Urinary bladder (tissue), 4 donors: ENCODE results near the gene CDC5L. TPM values are rescaled to one million over a fixed set of nuclear protein-coding genes. Genes with fewer than 3 reads are reported as not detected.

Source experiments
- DNase-seq: peaks from one replicate; pipeline ENCODE4 v3.0.0-alpha.2; 2015; ENCODE audit errors: extremely low spot score
- H3K27ac ChIP-seq: one replicate; pipeline ENCODE4 v1.5.1; 2013; ENCODE audit warnings: low read depth, mild to moderate bottlenecking, moderate library complexity
- H3K36me3 ChIP-seq: one replicate; pipeline ENCODE4 v1.6.1; 2013; ENCODE audit warnings: mild to moderate bottlenecking, moderate library complexity; ENCODE audit not compliant: insufficient read depth
- H3K4me1 ChIP-seq: one replicate; pipeline ENCODE4 v1.6.1; 2013; ENCODE audit warnings: mild to moderate bottlenecking, moderate library complexity; ENCODE audit not compliant: insufficient read depth
- H3K4me3 ChIP-seq: one replicate; pipeline ENCODE4 v1.5.1; 2013; ENCODE audit warnings: low read depth, low read length
- WGBS: extraction: QIAGEN DNeasy Blood & Tissue Kit; methylation state at CpG from one replicate; pipeline ENCODE4 v1.1.7; 2013; 5-methylcytosine and 5-hydroxymethylcytosine counted together
- polyA plus RNA-seq: library from polyadenylated mRNA; stranded (reverse); fragments of 200-250 nt; gene quantifications from one replicate; pipeline ENCODE4 v1.2.3, GENCODE V29; 2013
- total RNA-seq: library from RNA; depleted of rRNA; stranded (reverse); fragments of >200 nt; gene quantifications from one replicate; pipeline ENCODE4 v1.2.3, GENCODE V29; 2014
- donor health status: healthy with polysubstance abuse.
- donor health status: healthy.

Gene CDC5L
- total and polyA plus RNA-seq, 2 donors = 14.7 to 38.4 TPM

DNA sequence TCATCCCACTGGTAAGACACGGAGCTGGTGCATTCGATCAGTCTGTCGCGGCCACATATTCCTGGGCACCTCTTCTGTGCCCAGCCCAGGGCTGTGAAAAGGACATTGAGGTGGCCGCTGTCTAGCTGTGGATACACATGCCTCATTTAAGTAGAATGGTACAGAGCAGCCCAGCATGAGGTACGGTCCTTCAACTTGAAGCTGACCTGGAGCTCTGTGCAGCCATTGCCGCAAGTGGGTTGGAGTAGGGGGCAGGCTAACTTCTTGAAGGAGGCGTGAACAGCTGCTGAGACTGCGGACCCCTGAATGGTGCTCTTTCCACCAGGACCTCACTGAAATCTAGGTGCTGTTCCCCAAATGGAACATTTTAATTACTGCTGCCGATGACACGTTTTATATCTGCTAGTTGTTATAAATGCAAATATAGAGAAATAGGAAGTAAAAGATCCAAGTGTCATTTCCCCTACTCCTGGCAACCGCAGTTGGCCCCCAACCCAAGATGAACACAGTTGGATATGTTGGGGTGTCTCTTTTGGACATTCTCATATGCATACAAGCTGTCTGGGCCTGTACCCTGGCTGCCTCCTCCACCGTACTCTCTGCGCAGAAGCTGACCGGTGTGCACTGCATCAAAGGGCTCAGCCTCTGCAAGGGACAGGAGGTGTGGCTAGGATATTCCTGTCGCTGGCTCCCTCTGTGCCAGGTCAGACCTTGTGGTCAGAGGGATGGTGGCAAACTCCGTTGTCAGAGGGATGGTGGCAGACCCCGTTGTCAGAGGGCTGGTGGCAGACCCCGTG, 86.1 kb downstream of the CDC5L start:
- no peaks in the 10 kb centered on the region for H3K4me1 ChIP-seq
- WGBS = 89% methylated on average over 19 of the region's 19 CpGs
- no peak overlapping the region for H3K27ac ChIP-seq
- no peak overlapping the region for H3K4me3 ChIP-seq
- DNase-seq = no peak
- no peaks in the 10 kb centered on the region for H3K36me3 ChIP-seq

DNA sequence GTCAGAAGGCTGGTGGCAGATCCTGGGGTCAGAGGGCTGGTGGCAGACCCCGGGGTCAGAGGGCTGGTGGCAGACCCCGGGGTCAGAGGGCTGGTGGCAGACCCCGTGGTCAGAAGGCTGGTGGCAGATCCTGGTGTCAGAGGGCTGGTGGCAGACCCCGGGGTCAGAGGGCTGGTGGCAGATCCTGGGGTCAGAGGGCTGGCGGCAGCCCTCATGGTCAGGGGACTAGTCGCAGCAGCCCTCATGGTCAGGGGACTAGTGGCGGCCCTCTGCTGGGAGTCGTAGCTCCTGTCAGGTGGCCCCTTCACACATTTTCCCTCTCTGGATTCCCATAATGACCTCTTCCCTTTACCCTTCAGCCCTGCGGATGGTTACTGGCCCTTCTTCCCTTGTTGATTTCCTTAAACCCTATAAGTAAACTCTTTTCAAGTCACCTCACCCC, 86.7 kb downstream of the CDC5L start:
- no peak for DNase-seq
- WGBS = 90% methylated on average over 9 of the region's 9 CpGs
- H3K4me3 ChIP-seq = no peak overlapping the region
- no peaks in the 10 kb centered on the region for H3K4me1 ChIP-seq
- H3K36me3 ChIP-seq = no peaks in the 10 kb centered on the region
- H3K27ac ChIP-seq = no peak overlapping the region

DNA sequence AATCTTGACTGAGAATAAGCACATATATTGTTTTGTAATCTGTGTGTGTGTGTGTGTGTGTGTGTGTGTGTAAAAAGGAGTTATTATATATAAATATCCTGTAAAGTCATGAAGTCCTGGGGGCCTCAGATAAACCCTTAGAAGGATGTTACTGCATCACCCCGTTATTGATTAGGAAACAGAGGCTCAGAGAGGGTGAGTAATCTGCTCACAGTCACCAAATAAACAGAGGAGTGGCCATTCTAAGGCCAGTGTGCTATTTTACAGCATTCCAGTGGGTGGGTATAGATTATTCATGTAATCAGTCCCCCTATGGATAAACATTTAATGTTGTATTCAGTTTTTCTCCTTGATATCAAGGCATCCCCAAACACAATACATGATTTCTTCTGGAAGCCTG, 87.1 kb downstream of the CDC5L start:
- no peak overlapping the region for H3K4me3 ChIP-seq
- DNase-seq = no peak
- H3K36me3 ChIP-seq = no peaks in the 10 kb centered on the region
- no peaks in the 10 kb centered on the region for H3K4me1 ChIP-seq
- 33% methylated on average over 1 of the region's 1 CpG for WGBS
- no peak overlapping the region for H3K27ac ChIP-seq

DNA sequence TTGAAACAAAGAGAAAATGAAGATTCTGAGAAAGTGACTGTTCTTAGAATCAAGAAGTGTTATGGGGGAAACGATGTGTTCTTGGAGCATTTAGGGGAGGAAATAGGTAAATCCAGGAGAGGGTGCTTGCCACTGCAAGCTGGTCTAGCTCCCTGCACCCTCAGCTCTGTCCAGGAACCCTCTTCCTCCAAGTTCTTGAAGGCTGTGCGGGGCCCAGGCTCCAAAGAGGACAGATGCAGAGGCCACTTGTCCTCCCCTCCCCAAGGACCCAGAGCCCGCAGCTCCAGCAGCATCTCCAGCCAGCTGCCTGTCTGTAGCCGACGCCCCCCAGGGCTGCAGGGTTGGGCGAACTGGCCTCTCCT, 87.9 kb downstream of the CDC5L start:
- no peak overlapping the region for H3K4me3 ChIP-seq
- WGBS = 26% methylated on average over 6 of the region's 6 CpGs
- H3K27ac ChIP-seq = no peak overlapping the region

DNA sequence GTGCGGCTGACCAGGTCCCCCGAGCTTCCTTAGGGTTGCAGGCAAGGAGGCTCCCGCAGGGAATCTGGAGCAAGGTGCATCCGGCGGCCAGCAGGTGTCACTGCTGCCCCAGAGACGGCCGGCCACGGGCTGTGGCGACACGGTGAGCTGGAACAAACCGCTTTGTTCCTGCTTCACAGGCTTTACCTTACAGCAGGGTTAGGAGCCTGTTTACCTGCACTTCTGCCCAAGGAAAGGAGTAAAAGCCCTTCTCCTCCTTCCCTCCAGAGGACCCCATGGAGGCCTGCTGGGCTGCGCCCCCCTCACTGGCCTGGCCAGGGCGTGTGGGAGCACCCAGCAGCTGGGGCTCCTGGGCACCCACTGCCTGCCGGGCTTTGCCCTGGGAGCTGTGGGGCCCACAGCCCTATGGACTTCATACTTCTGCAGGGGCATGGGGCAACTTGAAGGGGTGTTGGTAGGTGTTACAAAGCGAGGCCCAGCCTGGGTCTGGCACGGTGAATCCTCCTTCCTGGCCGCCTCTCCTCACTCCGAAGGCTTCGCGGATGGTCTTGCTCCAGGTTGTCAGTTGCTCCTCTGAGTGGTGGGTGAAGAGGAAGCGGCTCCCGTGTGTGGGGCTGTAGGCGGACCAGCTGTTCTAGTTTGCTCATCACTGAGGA, 88.4 kb downstream of the CDC5L start:
- Histone ChIP-seq H3K4me3 (no peak overlapping the region), H3K27ac (no peak overlapping the region)

More for the DNA sequence above, 87.9 kb downstream of the CDC5L start:
- DNase-seq = no peak
- H3K4me1 ChIP-seq = no peaks in the 10 kb centered on the region
- H3K36me3 ChIP-seq = no peaks in the 10 kb centered on the region

DNA sequence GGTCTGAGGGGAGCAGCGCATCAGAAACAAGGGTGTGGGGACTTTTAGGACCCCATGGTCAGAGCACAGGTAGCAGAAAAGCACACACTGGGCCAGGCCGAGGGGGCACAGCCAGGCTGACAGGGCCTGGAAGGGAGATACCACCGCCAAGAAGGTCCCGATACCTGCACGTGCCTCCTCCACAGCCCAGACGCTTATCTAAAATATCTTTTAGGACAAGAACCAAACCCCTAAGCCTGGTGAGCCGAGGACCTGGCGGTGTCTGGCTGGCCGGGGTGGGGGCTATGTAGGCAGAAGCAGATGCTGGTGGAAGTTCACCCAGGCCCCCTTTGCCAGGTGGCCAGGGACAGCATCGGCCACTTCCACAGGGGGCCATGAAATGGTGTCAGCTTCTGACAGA, 89.3 kb downstream of the CDC5L start:
- 96% methylated on average over 10 of the region's 10 CpGs for WGBS
- no peaks in the 10 kb centered on the region for H3K4me1 ChIP-seq
- H3K4me3 ChIP-seq = no peak overlapping the region
- no peaks in the 10 kb centered on the region for H3K36me3 ChIP-seq
- no peak overlapping the region for H3K27ac ChIP-seq
- DNase-seq = no peak

More for the DNA sequence above, 88.4 kb downstream of the CDC5L start:
- Histone ChIP-seq H3K4me1 (no peaks in the 10 kb centered on the region), H3K36me3 (no peaks in the 10 kb centered on the region)
- 44% methylated on average over 23 of the region's 23 CpGs for WGBS
- DNase-seq = no peak

DNA sequence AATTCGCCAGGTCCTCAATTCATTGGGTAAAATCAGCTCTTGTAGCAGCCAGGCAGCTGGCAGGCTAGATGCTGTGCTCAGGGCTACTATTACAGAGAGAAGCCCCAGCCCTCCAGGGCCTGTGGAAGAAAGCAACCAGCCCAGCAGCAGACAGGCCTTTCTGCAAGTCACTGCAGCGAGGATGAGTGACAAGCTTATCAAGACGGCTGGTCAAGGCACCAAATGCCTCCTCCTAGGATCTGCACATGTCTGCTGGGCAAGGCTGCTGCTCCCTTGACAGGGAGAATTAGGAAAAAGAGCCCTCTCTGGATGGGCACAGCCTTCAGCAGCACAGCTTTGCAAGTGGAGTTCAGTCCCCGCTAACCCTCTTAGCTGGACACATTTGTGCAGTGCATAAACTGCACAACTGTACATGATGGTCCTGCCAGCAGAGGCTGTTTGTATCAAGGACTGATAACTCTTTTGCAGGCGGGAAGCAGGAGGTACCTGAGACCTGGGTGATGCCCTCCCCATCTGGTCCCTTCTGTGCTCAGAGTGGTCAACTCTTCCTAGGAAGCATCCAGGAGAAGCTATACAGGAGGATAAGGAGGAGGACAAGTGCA, 89.9 kb downstream of the CDC5L start:
- no peak overlapping the region for H3K4me3 ChIP-seq
- WGBS = 98% methylated on average over 5 of the region's 5 CpGs
- no peak for DNase-seq
- no peaks in the 10 kb centered on the region for H3K36me3 ChIP-seq
- no peaks in the 10 kb centered on the region for H3K4me1 ChIP-seq
- no peak overlapping the region for H3K27ac ChIP-seq

DNA sequence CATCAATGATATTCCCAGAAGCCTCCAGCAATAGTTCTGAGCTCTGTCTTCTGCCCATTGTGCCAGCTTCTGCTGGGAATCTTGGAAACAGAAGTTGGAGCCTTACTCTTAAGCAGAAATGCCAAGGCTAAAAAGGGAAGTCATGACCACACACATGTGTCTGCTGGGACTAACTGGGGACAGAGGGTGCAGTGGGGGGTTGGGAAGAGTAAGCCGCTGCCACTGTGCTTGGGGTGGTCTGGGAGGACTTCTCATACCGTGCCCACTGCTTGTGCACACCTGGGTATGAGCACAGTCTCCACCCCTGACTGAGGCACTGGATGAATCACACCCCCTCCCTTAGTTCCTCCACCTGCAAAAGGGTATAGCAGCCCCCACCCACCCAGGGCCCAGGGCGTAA, 90.7 kb downstream of the CDC5L start:
- Histone ChIP-seq H3K27ac (no peak overlapping the region), H3K36me3 (no peaks in the 10 kb centered on the region), H3K4me3 (no peak overlapping the region), H3K4me1 (no peaks in the 10 kb centered on the region)
- no peak for DNase-seq
- WGBS = 81% methylated on average over 3 of the region's 3 CpGs

DNA sequence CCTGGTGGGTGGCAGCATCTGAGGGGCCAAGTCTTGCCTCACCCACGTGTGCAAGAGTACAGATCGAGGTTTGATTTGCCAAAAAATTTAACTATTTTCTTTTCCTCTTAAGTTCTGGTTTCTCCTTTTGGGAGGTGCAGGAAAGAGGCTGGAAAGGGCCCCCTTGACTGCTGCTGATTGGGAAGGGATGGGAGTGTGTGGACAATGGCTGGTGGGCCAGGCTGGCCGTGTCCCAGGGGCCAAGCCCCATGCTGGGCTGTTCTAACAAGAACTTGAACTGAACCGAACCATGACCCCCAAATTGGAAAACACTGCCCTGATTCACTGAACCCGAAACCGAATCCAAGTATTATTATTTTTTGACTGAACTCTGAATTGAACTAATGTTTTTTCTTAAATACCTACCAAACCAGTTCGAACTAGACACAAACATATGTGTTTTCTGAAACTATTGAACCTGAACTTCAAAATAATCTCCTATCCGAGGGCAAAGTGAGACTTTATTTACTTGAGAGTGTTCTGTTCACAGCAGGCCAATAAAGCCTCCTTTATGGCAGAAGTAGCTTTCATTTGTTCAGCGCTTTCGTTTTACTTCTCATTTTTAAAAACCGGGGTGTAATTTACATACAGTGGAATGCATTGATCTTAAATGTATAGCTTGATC, 91.2 kb downstream of the CDC5L start:
- Histone ChIP-seq H3K36me3 (no peaks in the 10 kb centered on the region), H3K4me3 (no peak overlapping the region), H3K27ac (no peak overlapping the region), H3K4me1 (no peaks in the 10 kb centered on the region)
- no peak for DNase-seq
- 79% methylated on average over 11 of the region's 11 CpGs for WGBS

DNA sequence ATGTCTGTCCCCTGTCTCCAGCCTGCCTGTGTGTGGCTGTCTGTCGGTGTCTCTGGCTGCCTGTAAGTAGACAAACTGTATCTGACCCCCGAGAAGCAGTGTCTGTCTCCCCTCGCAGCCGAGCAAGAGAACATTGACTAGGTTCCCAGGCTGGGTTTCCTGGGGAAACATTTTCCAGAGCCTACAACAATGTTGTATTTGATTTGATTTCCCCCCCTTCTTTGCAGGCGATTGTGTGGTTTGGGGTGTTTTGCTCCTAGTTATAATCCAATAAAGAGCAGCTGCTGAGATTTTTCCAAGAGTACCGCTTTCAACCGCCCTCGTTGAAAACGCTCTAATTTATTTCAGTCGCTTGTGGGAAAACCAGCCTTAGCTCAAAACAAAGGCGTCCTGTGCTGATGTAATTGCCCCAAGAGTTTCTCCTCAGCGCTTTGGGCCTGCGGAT, 92.6 kb downstream of the CDC5L start:
- Histone ChIP-seq H3K4me3 (no peak overlapping the region), H3K27ac (no peak overlapping the region), H3K4me1 (no peaks in the 10 kb centered on the region), H3K36me3 (no peaks in the 10 kb centered on the region)
- WGBS = 80% methylated on average over 13 of the region's 13 CpGs
- DNase-seq = no peak

DNA sequence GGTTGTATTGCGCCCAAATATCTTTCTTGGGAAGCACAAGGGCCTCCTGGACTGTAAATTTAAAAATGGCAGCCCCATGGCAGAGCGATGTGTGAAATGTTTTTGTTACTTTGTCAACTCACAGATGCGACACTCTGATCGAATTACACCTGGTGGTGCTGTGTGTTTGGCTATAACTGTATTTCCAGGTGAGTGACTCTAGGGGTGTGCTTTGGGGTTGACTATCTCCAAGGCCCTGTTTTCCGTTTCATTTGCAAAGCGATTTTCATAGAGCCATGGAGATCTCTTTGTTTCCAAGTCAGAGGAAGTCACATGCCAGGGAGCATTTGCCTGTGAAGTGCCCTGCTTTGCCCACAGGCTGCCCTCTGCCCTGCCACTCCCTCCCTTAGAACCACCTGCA, 93.5 kb downstream of the CDC5L start:
- Histone ChIP-seq H3K4me1 (no peaks in the 10 kb centered on the region), H3K4me3 (no peak overlapping the region), H3K27ac (no peak overlapping the region), H3K36me3 (no peaks in the 10 kb centered on the region)
- no peak for DNase-seq
- 94% methylated on average over 6 of the region's 6 CpGs for WGBS

DNA sequence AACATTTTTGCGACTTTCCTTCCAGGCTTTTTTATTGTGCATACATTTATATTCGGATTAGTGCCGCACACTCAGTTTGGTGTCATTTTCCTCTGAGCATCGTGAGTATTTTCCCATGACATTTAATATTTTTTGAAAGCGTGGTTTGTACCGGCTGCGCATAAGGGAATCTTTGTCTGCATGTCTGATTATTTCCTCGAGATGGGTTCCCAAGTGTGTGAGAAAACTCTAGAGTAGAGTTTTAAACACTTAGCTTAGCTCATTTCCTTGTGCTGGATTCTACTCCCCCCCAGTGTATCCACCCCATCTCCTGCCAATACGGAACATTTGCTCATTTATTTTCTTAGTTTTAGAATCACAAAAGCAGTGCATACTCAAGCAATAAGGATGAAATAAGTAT, 94.3 kb downstream of the CDC5L start:
- Histone ChIP-seq H3K4me1 (no peaks in the 10 kb centered on the region), H3K4me3 (no peak overlapping the region), H3K27ac (no peak overlapping the region), H3K36me3 (no peaks in the 10 kb centered on the region)
- 81% methylated on average over 9 of the region's 9 CpGs for WGBS
- DNase-seq = no peak

DNA sequence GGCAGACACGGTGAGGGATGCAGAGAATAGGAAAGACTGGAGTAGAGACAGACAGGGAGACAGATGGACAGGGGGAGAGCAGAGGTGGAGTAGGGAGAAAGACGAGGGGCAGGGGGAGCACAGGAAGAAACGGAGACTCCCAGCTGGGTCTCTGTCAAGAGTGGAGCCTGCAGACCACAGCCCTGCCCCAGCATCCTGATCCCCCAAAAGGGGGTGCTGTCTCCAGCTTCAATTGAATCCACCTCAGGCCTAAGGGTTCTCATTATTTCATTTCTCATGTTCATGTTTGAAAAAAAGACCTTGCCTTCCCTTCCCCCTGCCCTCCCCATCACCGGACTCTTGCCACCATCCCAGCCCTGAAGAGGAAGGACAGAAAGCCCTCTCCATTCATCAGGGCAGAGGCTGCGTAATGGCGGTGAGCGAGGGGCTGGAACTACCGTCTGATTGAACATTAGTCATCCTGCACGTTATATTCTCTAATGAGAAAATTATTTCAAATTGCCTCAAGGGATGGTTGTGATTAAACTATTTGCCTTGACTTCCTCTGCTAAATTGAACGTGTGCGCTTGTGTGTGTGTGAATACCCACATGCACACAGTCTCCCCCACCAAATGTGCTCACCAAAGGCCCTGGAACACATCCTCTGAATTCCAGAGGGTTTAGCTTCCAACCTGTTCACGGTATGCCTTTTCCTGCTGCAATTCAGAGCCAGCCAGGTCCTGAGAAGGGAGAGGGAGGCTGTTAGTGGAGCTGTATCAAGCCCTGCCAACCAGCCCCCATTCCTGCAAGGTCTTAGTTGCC, 98.3 kb downstream of the CDC5L start:
- no peaks in the 10 kb centered on the region for H3K4me1 ChIP-seq
- no peak overlapping the region for H3K4me3 ChIP-seq
- no peak overlapping the region for H3K27ac ChIP-seq
- no peak for DNase-seq
- no peaks in the 10 kb centered on the region for H3K36me3 ChIP-seq
- 77% methylated on average over 12 of the region's 12 CpGs for WGBS
